ENCODE data around the gene NHS. TPM values are rescaled to one million over a fixed set of nuclear protein-coding genes. Genes with fewer than 3 reads are reported as not detected.

The NHS gene
- total RNA-seq, 1 donor, result 0.31 TPM

DNA sequence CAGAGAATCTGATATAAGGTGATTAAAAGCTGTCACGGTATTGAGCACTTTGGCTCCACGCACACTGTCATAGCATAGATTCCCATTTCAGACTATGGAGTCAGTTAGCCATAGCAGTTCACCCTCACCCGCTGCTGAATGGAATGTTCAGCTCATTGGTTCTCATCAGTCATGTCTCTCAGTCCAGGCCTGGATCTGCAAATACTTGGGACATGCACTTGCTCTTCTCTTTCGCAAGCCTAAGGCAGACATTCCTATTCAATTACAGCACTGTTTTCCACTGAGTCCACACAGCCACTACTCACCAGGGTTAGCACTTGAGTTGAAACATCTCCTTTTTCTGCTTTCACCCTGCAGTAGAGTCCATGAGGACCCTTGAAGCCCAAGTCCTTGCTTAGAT lies 331.7 kb downstream of the NHS start:
- Histone ChIP-seq H3K9me3 (ENCODE audit: low read depth, low read length) (no peaks in the 10 kb centered on the region), H3K4me1 (ENCODE audit: insufficient read depth, low read length) (no peaks in the 10 kb centered on the region), H3K27me3 (ENCODE audit: insufficient read depth, low read length) (no peaks in the 10 kb centered on the region), H3K4me3 (ENCODE audit: low read length) (no peak overlapping the region)

DNA sequence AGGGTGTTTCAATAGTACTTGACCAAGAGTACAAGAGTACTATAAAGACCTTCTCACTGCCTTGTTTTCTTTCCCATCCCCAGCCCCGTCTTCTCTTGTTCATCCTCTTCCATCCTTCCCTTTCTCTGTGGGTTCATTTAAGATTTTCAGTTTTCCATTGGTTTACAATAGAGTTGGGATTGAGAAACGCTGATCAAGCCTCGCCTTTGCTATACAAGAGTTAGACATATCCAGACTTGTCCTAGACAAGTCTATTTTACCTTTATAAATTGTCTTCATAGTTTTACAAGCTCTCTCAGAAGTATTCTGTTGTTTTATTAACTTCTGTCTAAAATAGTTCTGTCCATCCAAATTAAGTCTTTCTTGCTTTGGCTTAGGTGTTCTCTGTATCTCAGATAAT lies 332.7 kb downstream of the NHS start:
- Histone ChIP-seq H3K4me3 (ENCODE audit: low read length) (no peak overlapping the region), H3K4me1 (ENCODE audit: insufficient read depth, low read length) (no peaks in the 10 kb centered on the region), H3K9me3 (ENCODE audit: low read depth, low read length) (no peaks in the 10 kb centered on the region), H3K27me3 (ENCODE audit: insufficient read depth, low read length) (no peaks in the 10 kb centered on the region)

DNA sequence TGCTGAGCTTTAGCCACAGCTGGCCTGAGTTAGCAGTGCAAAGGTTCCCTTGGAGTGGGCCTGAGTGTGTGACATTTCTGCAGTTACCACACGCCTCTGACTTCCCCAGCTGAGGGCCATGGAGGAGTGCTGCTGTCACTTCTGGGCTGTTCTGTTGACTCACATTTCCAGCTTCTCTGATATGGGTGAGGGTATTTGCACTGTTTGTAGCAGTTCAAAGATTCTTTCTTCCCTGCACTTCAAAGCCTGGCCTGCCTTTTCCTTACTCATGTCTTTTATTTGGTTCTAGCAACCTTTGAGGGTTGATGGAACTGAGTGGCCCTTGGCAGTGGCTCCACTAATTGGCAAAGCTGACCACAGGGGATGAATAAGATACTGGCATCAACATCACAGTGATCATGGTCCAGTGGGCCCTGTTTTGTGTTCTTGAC lies 335.9 kb downstream of the NHS start:
- no peaks in the 10 kb centered on the region for H3K9me3 ChIP-seq (ENCODE audit: low read depth, low read length)
- H3K27me3 ChIP-seq (ENCODE audit: insufficient read depth, low read length), result no peaks in the 10 kb centered on the region
- H3K4me3 ChIP-seq (ENCODE audit: low read length), result no peak overlapping the region
- no peaks in the 10 kb centered on the region for H3K4me1 ChIP-seq (ENCODE audit: insufficient read depth, low read length)

DNA sequence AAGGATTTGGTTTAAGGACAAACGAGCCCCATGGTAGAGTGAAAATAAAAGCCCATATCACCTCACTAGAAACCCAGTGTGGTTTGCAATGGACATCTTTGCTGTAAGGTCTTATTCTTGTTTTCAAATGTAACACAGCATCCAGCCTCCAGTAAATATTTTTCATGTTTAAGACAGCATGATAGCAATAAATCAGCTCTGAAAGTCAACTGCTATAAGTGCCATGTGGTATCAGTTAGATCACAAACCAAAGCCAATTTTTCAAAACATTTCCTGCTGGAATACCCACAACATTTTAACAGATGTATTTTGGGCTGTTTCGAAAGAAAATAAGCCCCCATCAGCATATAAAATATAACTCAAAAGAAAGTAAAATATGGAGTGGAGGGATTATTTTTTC lies 338.3 kb downstream of the NHS start:
- H3K9me3 ChIP-seq (ENCODE audit: low read depth, low read length), result no peaks in the 10 kb centered on the region

DNA sequence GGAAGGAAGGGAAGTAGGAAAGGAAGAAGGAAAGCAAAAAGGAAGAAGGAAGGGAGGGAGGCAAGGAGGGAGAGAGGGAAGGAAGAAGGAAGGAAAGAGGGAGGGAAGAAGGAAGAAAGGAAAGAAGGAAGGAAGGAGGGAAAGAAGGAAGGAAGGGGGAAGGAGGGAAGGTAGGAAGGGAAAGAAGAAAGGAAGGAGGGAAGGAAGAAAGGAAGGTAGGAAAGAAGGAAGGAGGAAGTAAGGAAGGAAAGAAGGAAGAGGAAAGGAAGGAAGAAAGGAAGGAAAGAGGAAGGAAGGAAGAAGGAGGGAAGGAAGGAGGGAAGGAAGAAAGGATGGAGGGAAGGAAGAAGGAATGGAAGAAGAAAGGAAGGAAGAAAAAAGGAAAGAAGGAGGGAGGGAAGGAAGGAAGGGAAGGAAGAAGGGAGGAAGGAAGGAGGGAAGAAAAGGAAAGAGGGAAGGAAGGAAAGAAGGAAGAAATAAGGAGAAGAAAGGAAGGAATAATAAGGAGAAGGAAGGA lies 343.7 kb downstream of the NHS start:
- Histone ChIP-seq H3K4me3 (ENCODE audit: low read length) (no peak overlapping the region), H3K4me1 (ENCODE audit: insufficient read depth, low read length) (no peaks in the 10 kb centered on the region), H3K27me3 (ENCODE audit: insufficient read depth, low read length) (no peaks in the 10 kb centered on the region), H3K9me3 (ENCODE audit: low read depth, low read length) (no peaks in the 10 kb centered on the region)

More for the DNA sequence above, 338.3 kb downstream of the NHS start:
- H3K27me3 ChIP-seq (ENCODE audit: insufficient read depth, low read length), result no peaks in the 10 kb centered on the region
- no peak overlapping the region for H3K4me3 ChIP-seq (ENCODE audit: low read length)
- no peaks in the 10 kb centered on the region for H3K4me1 ChIP-seq (ENCODE audit: insufficient read depth, low read length)

DNA sequence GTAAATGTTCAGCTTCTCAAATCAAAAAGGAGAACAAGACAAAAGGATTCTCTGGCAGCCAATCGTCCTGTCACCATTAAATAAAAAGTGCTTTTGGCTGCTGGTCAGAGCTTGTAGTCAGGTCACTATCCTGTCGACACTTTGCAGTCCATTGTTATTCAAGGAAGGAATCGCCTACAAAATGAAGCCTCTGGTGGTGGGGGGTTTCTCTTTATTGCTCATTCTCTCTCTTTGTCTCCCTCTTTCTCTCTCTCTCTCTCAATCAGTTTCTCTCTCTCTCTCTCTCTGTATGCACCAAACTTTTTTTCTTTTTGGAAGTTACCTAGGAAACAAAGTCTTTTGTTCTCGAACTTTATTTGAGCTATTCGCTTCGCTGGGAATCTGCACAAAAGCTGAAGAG lies 344.7 kb downstream of the NHS start:
- Histone ChIP-seq H3K4me3 (ENCODE audit: low read length) (no peak overlapping the region), H3K4me1 (ENCODE audit: insufficient read depth, low read length) (no peaks in the 10 kb centered on the region), H3K27me3 (ENCODE audit: insufficient read depth, low read length) (no peaks in the 10 kb centered on the region), H3K9me3 (ENCODE audit: low read depth, low read length) (no peaks in the 10 kb centered on the region)

DNA sequence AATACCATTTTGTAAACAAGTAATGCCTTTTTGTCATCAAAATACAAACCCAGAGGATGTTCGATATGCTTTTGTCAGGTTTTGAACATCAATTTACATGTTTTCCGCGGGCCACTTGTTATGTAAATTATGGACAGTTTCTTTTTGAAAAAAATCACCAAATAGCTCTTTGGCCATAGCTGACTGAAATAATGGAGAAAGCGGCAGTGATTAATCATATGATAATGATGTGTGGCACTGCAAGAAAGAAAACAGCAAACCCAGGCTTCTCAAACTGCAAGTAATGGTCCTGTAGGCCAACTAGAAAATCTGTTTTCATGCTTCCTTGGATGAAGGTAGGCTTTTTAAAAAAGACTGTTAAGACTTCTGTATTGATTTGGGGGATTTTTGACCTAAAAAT lies 346.7 kb downstream of the NHS start:
- H3K9me3 ChIP-seq (ENCODE audit: low read depth, low read length), result no peaks in the 10 kb centered on the region
- no peaks in the 10 kb centered on the region for H3K27me3 ChIP-seq (ENCODE audit: insufficient read depth, low read length)
- H3K4me1 ChIP-seq (ENCODE audit: insufficient read depth, low read length), result no peaks in the 10 kb centered on the region

DNA sequence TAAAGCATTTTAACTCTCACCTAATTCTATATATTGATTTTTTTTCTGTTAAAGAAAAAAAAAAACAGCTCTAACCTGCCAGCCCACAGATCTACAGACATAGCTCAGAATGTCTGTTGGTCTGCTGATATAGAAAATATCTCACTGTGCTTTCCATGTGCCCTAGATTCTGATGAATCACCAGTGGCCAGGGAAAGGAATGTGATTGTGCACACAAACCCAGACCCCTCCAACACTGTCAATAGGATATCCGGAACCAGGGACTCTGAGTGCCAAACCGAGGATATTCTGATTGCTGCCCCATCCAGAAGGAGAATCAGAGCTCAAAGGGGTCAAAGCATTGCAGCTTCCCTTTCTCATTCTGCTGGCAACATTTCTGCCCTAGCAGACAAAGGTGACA lies 350.2 kb downstream of the NHS start:
- Histone ChIP-seq H3K27me3 (ENCODE audit: insufficient read depth, low read length) (no peaks in the 10 kb centered on the region), H3K9me3 (ENCODE audit: low read depth, low read length) (no peaks in the 10 kb centered on the region), H3K4me1 (ENCODE audit: insufficient read depth, low read length) (no peaks in the 10 kb centered on the region), H3K4me3 (ENCODE audit: low read length) (no peak overlapping the region)

More for the DNA sequence above, 346.7 kb downstream of the NHS start:
- no peak overlapping the region for H3K4me3 ChIP-seq (ENCODE audit: low read length)

DNA sequence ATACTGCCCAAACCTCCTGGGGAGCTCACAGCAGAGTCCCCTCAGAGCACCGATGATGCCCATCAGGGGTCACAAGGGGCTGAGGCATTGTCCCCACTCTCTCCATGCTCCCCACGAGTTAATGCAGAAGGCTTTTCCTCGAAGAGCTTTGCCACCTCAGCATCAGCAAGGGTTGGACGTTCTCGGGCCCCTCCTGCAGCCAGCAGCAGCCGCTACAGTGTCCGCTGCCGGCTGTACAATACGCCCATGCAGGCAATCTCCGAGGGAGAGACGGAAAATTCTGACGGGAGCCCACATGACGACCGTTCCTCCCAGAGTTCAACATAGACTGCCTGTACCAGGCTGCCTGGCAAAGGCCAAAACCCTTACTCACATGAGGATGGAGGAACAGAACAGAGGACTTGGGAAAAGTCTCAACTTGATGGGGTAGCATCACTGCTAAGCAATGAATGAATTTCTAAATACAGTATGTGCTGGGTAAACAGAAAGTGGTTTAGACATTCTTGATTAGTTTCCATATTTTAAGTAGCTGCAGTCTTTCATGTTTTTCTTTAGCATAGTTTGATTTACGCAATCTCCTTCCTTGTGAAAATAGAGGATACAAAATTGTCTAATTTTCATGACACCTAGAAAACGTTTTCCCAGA lies 357.3 kb downstream of the NHS start:
- H3K4me3 ChIP-seq (ENCODE audit: low read length), result no peak overlapping the region
- no peaks in the 10 kb centered on the region for H3K9me3 ChIP-seq (ENCODE audit: low read depth, low read length)
- no peaks in the 10 kb centered on the region for H3K27me3 ChIP-seq (ENCODE audit: insufficient read depth, low read length)
- H3K4me1 ChIP-seq (ENCODE audit: insufficient read depth, low read length), result peaks cover 7% of the 10 kb centered on the region

DNA sequence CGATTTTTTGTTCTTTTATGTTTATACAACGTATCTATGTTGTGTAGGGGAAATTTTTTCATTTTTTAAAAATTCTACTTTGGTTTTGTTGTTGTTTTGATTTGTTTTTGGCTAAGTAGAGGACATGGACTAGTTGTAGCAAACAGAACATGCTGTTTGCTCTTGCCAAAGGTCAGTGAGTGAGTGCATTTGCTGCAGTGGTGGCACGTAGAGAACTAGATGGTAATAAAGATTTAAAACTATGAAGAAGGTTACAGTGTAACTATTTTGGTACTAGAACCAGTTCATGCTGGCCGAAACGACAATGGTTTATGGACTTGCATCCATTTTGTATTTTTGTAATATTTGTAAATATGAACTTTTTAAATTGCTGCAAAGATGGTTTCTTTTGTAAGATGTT lies 360.4 kb downstream of the NHS start:
- H3K4me3 ChIP-seq (ENCODE audit: low read length), result no peak overlapping the region
- H3K27me3 ChIP-seq (ENCODE audit: insufficient read depth, low read length), result peaks cover 16% of the 10 kb centered on the region
- peaks cover 11% of the 10 kb centered on the region for H3K4me1 ChIP-seq (ENCODE audit: insufficient read depth, low read length)
- no peaks in the 10 kb centered on the region for H3K9me3 ChIP-seq (ENCODE audit: low read depth, low read length)

DNA sequence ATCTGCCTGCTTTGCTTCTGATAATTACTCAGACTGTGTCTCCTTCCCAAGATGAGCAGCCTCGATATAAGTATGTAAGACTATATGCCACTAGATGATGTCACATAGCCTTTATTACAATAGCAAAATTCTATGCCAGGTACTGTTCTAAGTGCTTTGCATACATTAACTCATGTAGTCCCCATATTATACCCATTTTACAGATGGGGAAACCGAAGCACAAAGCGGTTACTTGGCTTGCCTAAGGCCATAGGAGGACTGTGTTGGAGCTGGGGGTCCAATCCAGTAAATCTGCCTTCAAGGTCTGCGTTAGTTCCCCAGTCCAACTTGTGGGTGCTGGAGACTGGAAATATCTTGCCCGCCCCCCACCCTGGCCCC lies 361.5 kb downstream of the NHS start:
- Histone ChIP-seq H3K9me3 (ENCODE audit: low read depth, low read length) (no peaks in the 10 kb centered on the region), H3K27me3 (ENCODE audit: insufficient read depth, low read length) (peaks cover 16% of the 10 kb centered on the region), H3K4me1 (ENCODE audit: insufficient read depth, low read length) (peaks cover 11% of the 10 kb centered on the region), H3K4me3 (ENCODE audit: low read length) (peak overlapping the region; percentile 48)

DNA sequence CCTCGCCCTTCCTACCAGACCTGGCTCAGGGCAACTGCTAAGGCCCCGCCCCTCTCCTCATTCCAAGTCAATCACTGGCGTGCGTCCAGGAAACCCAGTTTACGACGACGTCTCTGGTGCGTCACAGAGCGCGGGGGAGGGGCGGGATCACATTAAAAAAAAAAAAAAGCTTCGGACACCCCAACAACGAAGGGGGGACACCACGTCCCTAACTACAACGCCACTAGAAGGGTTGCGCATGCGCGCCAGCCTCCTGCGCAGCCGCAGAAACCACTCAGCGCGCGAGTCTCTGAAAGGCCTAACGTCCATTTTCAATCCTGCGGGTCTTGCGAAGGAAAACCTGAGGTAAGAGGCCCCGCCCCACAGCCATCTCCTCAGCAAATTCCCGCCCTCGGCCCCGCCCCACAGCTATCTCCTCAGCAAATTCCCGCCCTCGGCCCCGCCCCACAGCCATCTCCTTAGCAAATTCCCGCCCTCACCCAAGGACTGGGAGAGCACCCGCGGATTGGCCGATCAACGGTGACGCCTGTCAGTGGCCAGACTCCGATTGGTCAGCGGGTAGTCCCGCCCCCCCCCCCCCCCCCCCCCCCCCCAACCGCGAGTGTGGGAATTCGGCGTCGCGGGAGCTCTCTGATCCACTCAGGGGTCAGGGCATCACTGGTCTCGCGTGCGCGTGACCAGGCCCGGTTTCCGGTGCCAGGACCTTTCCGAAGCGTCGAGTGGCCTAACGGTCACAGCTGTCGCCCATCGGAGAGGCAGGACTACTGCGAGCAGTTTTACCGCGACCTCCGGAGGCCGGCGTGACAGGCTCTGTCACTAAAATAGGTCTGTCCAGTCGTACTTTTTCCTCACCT lies 362.1 kb downstream of the NHS start, which contains the start of gene SCML1:
SCML1 (plus strand) TSS at position 638 of the 854 bp plus-strand sequence. CDS start 6,694 bp downstream, outside the sequence.
- Histone ChIP-seq H3K4me1 (ENCODE audit: insufficient read depth, low read length) (peaks cover 11% of the 10 kb centered on the region), H3K9me3 (ENCODE audit: low read depth, low read length) (no peaks in the 10 kb centered on the region), H3K27me3 (ENCODE audit: insufficient read depth, low read length) (peaks cover 16% of the 10 kb centered on the region), H3K4me3 (ENCODE audit: low read length) (peak within 1 kb of the TSS; percentile 48)

DNA sequence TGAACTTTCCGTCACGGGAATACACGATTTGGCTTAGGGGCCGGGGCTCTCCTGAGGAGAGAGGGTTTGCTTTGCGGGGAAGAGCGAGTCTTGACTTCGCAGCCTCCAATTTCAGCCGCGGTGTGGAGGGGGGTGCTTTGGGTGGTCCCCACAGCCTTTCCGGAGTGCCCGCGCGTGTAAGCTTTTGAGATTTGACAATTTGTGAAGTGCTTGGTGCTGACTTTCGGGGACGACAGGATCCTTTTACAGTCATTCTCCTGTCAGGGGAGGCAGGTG lies 362.6 kb downstream of the NHS start:
- peaks cover 11% of the 10 kb centered on the region for H3K4me1 ChIP-seq (ENCODE audit: insufficient read depth, low read length)
- peak overlapping the region; percentile 48 for H3K4me3 ChIP-seq (ENCODE audit: low read length)
- peaks cover 16% of the 10 kb centered on the region for H3K27me3 ChIP-seq (ENCODE audit: insufficient read depth, low read length)
- no peaks in the 10 kb centered on the region for H3K9me3 ChIP-seq (ENCODE audit: low read depth, low read length)

DNA sequence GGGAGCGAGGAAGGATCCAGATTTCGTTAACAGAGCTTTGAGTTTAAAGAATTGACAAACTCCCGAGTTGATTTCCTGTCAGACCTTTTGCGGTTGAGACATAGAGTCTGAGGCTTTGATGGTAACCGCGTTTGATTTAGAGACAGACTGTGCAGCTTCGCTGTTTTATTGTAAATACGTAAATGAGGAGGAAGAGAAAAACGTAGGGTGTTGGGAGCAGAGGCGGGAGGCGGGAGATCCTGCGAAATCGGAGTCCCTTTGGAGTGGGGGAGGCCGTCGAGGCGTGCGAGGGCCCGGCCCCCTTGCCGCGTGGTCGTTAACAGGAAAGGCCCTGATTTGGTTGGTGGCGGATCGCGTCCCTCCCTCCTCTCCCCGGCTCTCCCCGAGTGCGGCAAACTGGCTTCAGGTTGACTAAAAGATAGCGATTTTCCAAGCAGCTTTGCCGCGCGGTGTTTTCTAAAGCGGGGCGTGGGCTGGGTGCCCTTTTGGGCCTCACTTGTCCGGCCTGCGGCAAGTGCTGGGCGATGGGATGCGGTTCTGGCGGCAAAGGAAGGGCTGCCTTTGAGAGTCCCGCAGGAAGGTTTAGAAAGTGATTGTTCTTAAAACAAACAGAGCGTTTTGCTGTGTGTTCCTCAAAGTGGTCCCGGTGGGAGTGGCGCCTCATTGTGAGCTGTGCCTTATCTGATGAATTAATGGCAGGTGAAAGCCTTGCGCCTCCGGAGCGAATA lies 363.1 kb downstream of the NHS start:
- H3K4me3 ChIP-seq (ENCODE audit: low read length), result peak overlapping the region; percentile 48

More for the DNA sequence above, 363.1 kb downstream of the NHS start:
- Histone ChIP-seq H3K27me3 (ENCODE audit: insufficient read depth, low read length) (peaks cover 16% of the 10 kb centered on the region), H3K9me3 (ENCODE audit: low read depth, low read length) (no peaks in the 10 kb centered on the region), H3K4me1 (ENCODE audit: insufficient read depth, low read length) (peaks cover 11% of the 10 kb centered on the region)

All from mononuclear cell (primary cell).